GM23338 (cell line): ENCODE data around the gene PTGS1. TPM values are rescaled to one million over a fixed set of nuclear protein-coding genes. Genes with fewer than 3 reads are reported as not detected.

Source experiments
- ATAC-seq: fragments of 200-7000 bp; cut with Tn5 transposase; 3 replicates; pipeline ENCODE4 v1.9.1; 2020
- DNase-seq: peaks from one replicate; pipeline ENCODE4 v3.0.0-alpha.2; 2015; ENCODE audit warnings: low spot score
- H2AFZ ChIP-seq: fragments of 200-600 bp; sonication (generic); 2 replicates; pipeline ENCODE4 v1.8.0; 2016; ENCODE audit warnings: antibody characterized with exemption, mild to moderate bottlenecking, moderate library complexity
- H3F3A ChIP-seq: fragments of 200-600 bp; sonication (generic); replicated peaks from 2 replicates; pipeline ENCODE4 v1.8.0; 2017; ENCODE audit warnings: antibody characterized with exemption, mixed run types, low read depth
- H3K27ac ChIP-seq: fragments of 200-600 bp; sonication (generic); 2 replicates; pipeline ENCODE4 v1.6.1; 2016; ENCODE audit warnings: low read depth
- H3K27me3 ChIP-seq: fragments of 200-600 bp; sonication (generic); 2 replicates; pipeline ENCODE4 v1.8.0; 2016; ENCODE audit warnings: mild to moderate bottlenecking, mixed run types, moderate library complexity; ENCODE audit not compliant: insufficient read depth
- H3K36me3 ChIP-seq: fragments of 200-600 bp; sonication (generic); 2 replicates; pipeline ENCODE4 v1.8.0; 2016; ENCODE audit warnings: mild to moderate bottlenecking; ENCODE audit not compliant: insufficient read depth
- H3K4me1 ChIP-seq: fragments of 200-600 bp; sonication (generic); 2 replicates; pipeline ENCODE4 v1.8.0; 2016; ENCODE audit warnings: mild to moderate bottlenecking, moderate library complexity; ENCODE audit not compliant: insufficient read depth
- H3K4me2 ChIP-seq: fragments of 200-600 bp; sonication (generic); 2 replicates; pipeline ENCODE4 v1.7.1; 2017; ENCODE audit warnings: mixed run types
- H3K4me3 ChIP-seq: fragments of 200-600 bp; sonication (generic); 2 replicates; pipeline ENCODE4 v1.6.1; 2016; ENCODE audit warnings: mixed run types
- H3K79me2 ChIP-seq: fragments of 200-600 bp; sonication (generic); replicated peaks from 2 replicates; pipeline ENCODE4 v1.8.0; 2017; ENCODE audit warnings: mild to moderate bottlenecking; ENCODE audit not compliant: insufficient read depth
- H3K9me2 ChIP-seq: fragments of 200-600 bp; sonication (generic); 2 replicates; pipeline ENCODE4 v1.8.0; 2017; ENCODE audit not compliant: insufficient read depth
- H4K20me1 ChIP-seq: fragments of 200-600 bp; sonication (generic); replicated peaks from 2 replicates; pipeline ENCODE4 v1.8.0; 2017; ENCODE audit warnings: mild to moderate bottlenecking; ENCODE audit not compliant: insufficient read depth
- H3K27ac Mint-ChIP-seq: 2 replicates; pipeline ENCODE4 v1.8.0; 2020; ENCODE audit warnings: inconsistent platforms, mild to moderate bottlenecking, moderate library complexity, mixed read lengths
- H3K27me3 Mint-ChIP-seq: 3 replicates; pipeline ENCODE4 v1.8.0; 2022; ENCODE audit warnings: low read depth, mild to moderate bottlenecking, moderate library complexity, mixed read lengths, inconsistent platforms; ENCODE audit not compliant: insufficient read depth, poor library complexity
- H3K36me3 Mint-ChIP-seq: 3 replicates; pipeline ENCODE4 v1.8.0; 2021; ENCODE audit warnings: low read depth, mild to moderate bottlenecking, inconsistent platforms, moderate library complexity, mixed read lengths
- H3K4me1 Mint-ChIP-seq: 3 replicates; pipeline ENCODE4 v1.8.0; 2020; ENCODE audit warnings: mild to moderate bottlenecking, inconsistent platforms, mixed read lengths
- H3K4me3 Mint-ChIP-seq: 3 replicates; pipeline ENCODE4 v1.8.0; 2021; ENCODE audit warnings: moderate library complexity, mild to moderate bottlenecking, inconsistent platforms, mixed read lengths
- H3K9me3 Mint-ChIP-seq: 3 replicates; pipeline ENCODE4 v1.8.0; 2020; ENCODE audit warnings: moderate library complexity, mild to moderate bottlenecking, inconsistent platforms, mixed read lengths
- CREB1 ChIP-seq: fragments of 250-450 bp; sonication (Bioruptor Pico); IDR thresholded peaks from 2 replicates; pipeline ENCODE4 v1.5.0; 2020; ENCODE audit warnings: low read depth, mild to moderate bottlenecking, moderate library complexity
- CTCF ChIP-seq, 2 experiments: fragments of 200-600 bp in 1 of 2; sonication (generic) in 1 of 2; conservative IDR thresholded peaks; 2 replicates each; pipeline versions ENCODE4 v1.5.1 to v1.6.1; 2016 to 2017; ENCODE audit warnings: antibody characterized with exemption in 2 of 2, low read depth in 2 of 2, mild to moderate bottlenecking in 2 of 2, moderate library complexity in 1 of 2
- ETS1 ChIP-seq: IDR thresholded peaks from 2 replicates; pipeline ENCODE4 v1.6.1; 2016; ENCODE audit warnings: antibody characterized with exemption
- EZH2 ChIP-seq: fragments of 200-600 bp; sonication (generic); IDR thresholded peaks from one replicate; pipeline ENCODE4 v1.8.0; 2017; ENCODE audit warnings: antibody characterized with exemption, mild to moderate bottlenecking, low read depth; ENCODE audit not compliant: unreplicated experiment
- EZH2phosphoT487 ChIP-seq: fragments of 200-600 bp; sonication (generic); IDR thresholded peaks from one replicate; pipeline ENCODE4 v1.8.1; 2018; ENCODE audit warnings: antibody characterized with exemption; ENCODE audit not compliant: unreplicated experiment
- JUNB ChIP-seq: IDR thresholded peaks from one replicate; pipeline ENCODE4 v1.6.1; 2016; ENCODE audit warnings: antibody characterized with exemption; ENCODE audit not compliant: unreplicated experiment
- NANOG ChIP-seq: IDR thresholded peaks from 2 replicates; pipeline ENCODE4 v1.6.1; 2016; ENCODE audit warnings: antibody characterized with exemption, borderline replicate concordance
- POLR2AphosphoS5 ChIP-seq: IDR thresholded peaks from 2 replicates; pipeline ENCODE4 v1.6.1; 2016; ENCODE audit warnings: antibody characterized with exemption, low read depth
- REST ChIP-seq: IDR thresholded peaks from one replicate; pipeline ENCODE4 v1.6.1; 2018; ENCODE audit warnings: antibody characterized with exemption; ENCODE audit not compliant: unreplicated experiment
- STAT1 ChIP-seq: IDR thresholded peaks from one replicate; pipeline ENCODE4 v1.6.1; 2016; ENCODE audit warnings: antibody characterized with exemption; ENCODE audit not compliant: unreplicated experiment
- ZNF114 ChIP-seq: fragments of 250-450 bp; sonication (Bioruptor Pico); IDR thresholded peaks from 2 replicates; pipeline ENCODE4 v1.5.0; 2020; ENCODE audit warnings: mild to moderate bottlenecking, moderate library complexity
- ZNF331 ChIP-seq: fragments of 250-450 bp; sonication (Bioruptor Pico); IDR thresholded peaks from 2 replicates; pipeline ENCODE4 v1.5.0; 2020; ENCODE audit warnings: low read depth, mild to moderate bottlenecking, moderate library complexity
- ZNF462 ChIP-seq: fragments of 250-450 bp; sonication (Bioruptor Pico); IDR thresholded peaks from 2 replicates; pipeline ENCODE4 v1.5.0; 2020; ENCODE audit warnings: mild to moderate bottlenecking, moderate library complexity
- polyA plus RNA-seq: library from polyadenylated mRNA; unstranded; fragments of >200 nt; fragmentation: Nextera tagmentation; extraction: Ambion mirVana; gene quantifications from 2 replicates; pipeline ENCODE4 v1.2.1, GENCODE V29; 2016
- total RNA-seq: library from RNA; depleted of rRNA; stranded (reverse); fragments of >200 nt; shearing (Covaris generic); gene quantifications from 2 replicates; pipeline ENCODE4 v1.2.3, GENCODE V29; 2014

PTGS1 gene
- total and polyA plus RNA-seq, 2 experiments from 2014 or later: 0.48 to 1.3 TPM

- no peak overlapping the region for H2AFZ ChIP-seq
- Mint-ChIP-seq H3K27me3 (peaks cover 30% of the 10 kb centered on the region), H3K4me1 (peaks cover 11% of the 10 kb centered on the region), H3K36me3 (no peaks in the 10 kb centered on the region; the same call in 2 of the 3 replicates), H3K4me3 (no peak overlapping the region), H3K9me3 (peaks cover under 1% of the 10 kb centered on the region; the same call in 1 of the 3 replicates), H3K27ac (no peak overlapping the region)
- no peak for ATAC-seq
- no peak for TF ChIP-seq NANOG
- TF ChIP-seq ZNF331 (CRISPR knock-in tag): no peak
- TF ChIP-seq ZNF462 (CRISPR knock-in tag): no peak
- no peak for TF ChIP-seq POLR2AphosphoS5
- TF ChIP-seq JUNB: no peak
- TF ChIP-seq REST: no peak
- no peak for TF ChIP-seq EZH2
- TF ChIP-seq CTCF (conservative IDR thresholded peaks at IDR 0.05; ENCODE audit: low read depth in 2 of 2): no peak
- TF ChIP-seq CREB1: no peak
- no peak for TF ChIP-seq ZNF114
- TF ChIP-seq EZH2phosphoT487: no peak
- no peak for TF ChIP-seq STAT1
- no peak for TF ChIP-seq ETS1
- no peak overlapping the region for H3K4me2 ChIP-seq
- no peaks in the 10 kb centered on the region for H3F3A ChIP-seq
- H3K79me2 ChIP-seq: no peaks in the 10 kb centered on the region
- 0 out of 2 replicates have a peak, but pooled peaks cover 4% of the 10 kb centered on the region for H4K20me1 ChIP-seq
- H3K4me3 ChIP-seq: no peak overlapping the region
- no peak for DNase-seq
- H3K27ac ChIP-seq: no peak overlapping the region
- no peaks in the 10 kb centered on the region for H3K36me3 ChIP-seq
- peaks cover 40% of the 10 kb centered on the region for H3K27me3 ChIP-seq
- H3K4me1 ChIP-seq: peaks cover 22% of the 10 kb centered on the region
- H3K9me2 ChIP-seq: no peaks in the 10 kb centered on the region
Observed at GRCh38 chr9:122367774-122368460, 2.9 kb upstream of the PTGS1 start.
